Smooth muscle cell (in vitro differentiated cells): ENCODE results near the gene SRP54. TPM values are rescaled to one million over a fixed set of nuclear protein-coding genes. Genes with fewer than 3 reads are reported as not detected.

ENCODE experiments used
- polyA plus RNA-seq: library from polyadenylated mRNA; unstranded; fragments of >200 nt; fragmentation: Nextera tagmentation; extraction: Ambion mirVana; gene quantifications from 2 replicates; pipeline ENCODE4 v1.2.1, GENCODE V29; 2016
- total RNA-seq: library from RNA; depleted of rRNA; stranded (reverse); fragments of >200 nt; gene quantifications from 2 replicates; pipeline ENCODE4 v1.2.3, GENCODE V29; 2014

SRP54 gene
- total and polyA plus RNA-seq, 2 experiments from 2014 or later, result 76.4 to 111 TPM

Other genes starting within 250 kb of the SRP54 start
- 21.7 and 31.9 TPM in 2 replicates for gene BAZ1A, start 107.6 kb upstream of the SRP54 start, total RNA-seq
- gene BAZ1A, start 107.6 kb upstream of the SRP54 start, polyA plus RNA-seq, result 12.4 and 16.5 TPM in 2 replicates
- gene FAM177A1, start 63.3 kb downstream of the SRP54 start, total RNA-seq, result 51.3 and 65.1 TPM in 2 replicates
- 70.7 and 82.4 TPM in 2 replicates for gene FAM177A1, start 63.3 kb downstream of the SRP54 start, polyA plus RNA-seq
- 35.6 and 36.3 TPM in 2 replicates for gene PPP2R3C, start 139.0 kb downstream of the SRP54 start, total RNA-seq
- gene PPP2R3C, start 139.0 kb downstream of the SRP54 start, polyA plus RNA-seq, result 32.3 and 38.4 TPM in 2 replicates
- 29.1 and 31.3 TPM in 2 replicates for gene PRORP, start 139.6 kb downstream of the SRP54 start, total RNA-seq
- gene PRORP, start 139.6 kb downstream of the SRP54 start, polyA plus RNA-seq, result 17.6 and 21.1 TPM in 2 replicates